GM18517 (cell line): Measurements from ENCODE around the gene PROCA1.
A peak's percentile ranks its signal among the peaks of the same experiment; 100 is the strongest.
"Not testable (repeated sequence)": the region's sequence is repeated elsewhere in the genome, so short reads cannot be mapped to it uniquely, and the experiment has no call there.

Experiments used
- ATAC-seq: cut with Tn5 transposase; IDR thresholded peaks from one replicate; pipeline ENCODE4 v1.9.1; 2021; ENCODE audit warnings: mild to moderate bottlenecking, moderate library complexity; ENCODE audit not compliant: unreplicated experiment

PROCA1 gene

GRCh38 chr17:28744104-28744971, 32.6 kb upstream of the PROCA1 start:
- ATAC-seq: peak; percentile 23

GRCh38 chr17:28743243-28744103, 31.8 kb upstream of the PROCA1 start, which contains the start of gene TRAF4:
Gene TRAF4 (plus strand): TSS chr17:28744011. CDS start chr17:28744113, 102 bp downstream.
- peak; percentile 42 for ATAC-seq

- no peak for ATAC-seq
These were observed 30.0 kb upstream of the PROCA1 start for GRCh38 chr17:28741358-28742349.

GRCh38 chr17:28740406-28741357, 29.0 kb upstream of the PROCA1 start:
- ATAC-seq: no peak

- no peak for ATAC-seq
These were observed 27.1 kb upstream of the PROCA1 start for GRCh38 chr17:28738680-28739384.

- ATAC-seq: peak; percentile 62
These were observed 26.3 kb upstream of the PROCA1 start for GRCh38 chr17:28737770-28738679.

- no peak for ATAC-seq
These were observed 25.6 kb upstream of the PROCA1 start for GRCh38 chr17:28737316-28737715.

- ATAC-seq: not testable (repeated sequence)
These were observed 24.5 kb upstream of the PROCA1 start for GRCh38 chr17:28735913-28736769.

GRCh38 chr17:28735242-28735722, 23.6 kb upstream of the PROCA1 start:
- no peak for ATAC-seq

- ATAC-seq: no peak
These were observed 23.1 kb upstream of the PROCA1 start for GRCh38 chr17:28734712-28735241.

- ATAC-seq: no peak
These were observed 21.7 kb upstream of the PROCA1 start for GRCh38 chr17:28733346-28733745.

GRCh38 chr17:28729950-28730330, 18.3 kb upstream of the PROCA1 start:
- no peak for ATAC-seq

- peak; percentile 37 for ATAC-seq
These were observed 16.9 kb upstream of the PROCA1 start, which contains the start of gene NEK8 for GRCh38 chr17:28728364-28729200. Gene NEK8 (plus strand): TSS chr17:28728788. CDS start chr17:28728814, 26 bp downstream.

- ATAC-seq: peak; percentile 35
These were observed 15.2 kb upstream of the PROCA1 start for GRCh38 chr17:28726627-28727491.
